Measurements from ENCODE around the gene PRKG1.

Gene PRKG1

GRCh38 chr10:51342381-51342780 lies 268.1 kb downstream of the PRKG1 start:
- TF ChIP-seq POLR2A (IDR thresholded peaks at IDR 0.05; ENCODE audit: low read depth, low read length) (no peak), POU2F2 (IDR thresholded peaks at IDR 0.05; ENCODE audit: low read depth, low read length) (no peak), TAF1 (IDR thresholded peaks at IDR 0.05; ENCODE audit: low read depth, low read length) (no peak), POLR2AphosphoS5 (IDR thresholded peaks at IDR 0.05; ENCODE audit: low read depth, low read length) (no peak), PAX5 (IDR thresholded peaks at IDR 0.05; ENCODE audit: insufficient read depth, low read length, severe bottlenecking) (no peak), SPI1 (IDR thresholded peaks at IDR 0.05; ENCODE audit: low read depth, low read length) (no peak)
- DNase-seq (ENCODE audit: insufficient read length, low spot score) (no peak), FAIRE-seq (no peak)

- FAIRE-seq, result no peak
- no peak for DNase-seq (ENCODE audit: insufficient read length, low spot score)
- TF ChIP-seq PAX5 (IDR thresholded peaks at IDR 0.05; ENCODE audit: insufficient read depth, low read length, severe bottlenecking) (no peak), POLR2AphosphoS5 (IDR thresholded peaks at IDR 0.05; ENCODE audit: low read depth, low read length) (no peak), SPI1 (IDR thresholded peaks at IDR 0.05; ENCODE audit: low read depth, low read length) (no peak), TAF1 (IDR thresholded peaks at IDR 0.05; ENCODE audit: low read depth, low read length) (no peak)
Measured at GRCh38 chr10:51343391-51343790, 269.1 kb downstream of the PRKG1 start.

- TF ChIP-seq PAX5 (IDR thresholded peaks at IDR 0.05; ENCODE audit: insufficient read depth, low read length, severe bottlenecking) (no peak), POLR2A (IDR thresholded peaks at IDR 0.05; ENCODE audit: low read depth, low read length) (no peak), POLR2AphosphoS5 (IDR thresholded peaks at IDR 0.05; ENCODE audit: low read depth, low read length) (no peak), POU2F2 (IDR thresholded peaks at IDR 0.05; ENCODE audit: low read depth, low read length) (no peak), TAF1 (IDR thresholded peaks at IDR 0.05; ENCODE audit: low read depth, low read length) (no peak), SPI1 (IDR thresholded peaks at IDR 0.05; ENCODE audit: low read depth, low read length) (no peak)
- DNase-seq (ENCODE audit: insufficient read length, low spot score) (no peak), FAIRE-seq (no peak)
Measured at GRCh38 chr10:51344371-51344770, 270.1 kb downstream of the PRKG1 start.

- TF ChIP-seq PAX5 (IDR thresholded peaks at IDR 0.05; ENCODE audit: insufficient read depth, low read length, severe bottlenecking), result no peak
- no peak for TF ChIP-seq POLR2A (IDR thresholded peaks at IDR 0.05; ENCODE audit: low read depth, low read length)
- no peak for TF ChIP-seq POLR2AphosphoS5 (IDR thresholded peaks at IDR 0.05; ENCODE audit: low read depth, low read length)
- FAIRE-seq (no peak), DNase-seq (ENCODE audit: insufficient read length, low spot score) (no peak)
Measured at GRCh38 chr10:51348622-51349021, 274.3 kb downstream of the PRKG1 start.

GRCh38 chr10:51357170-51357569 lies 282.9 kb downstream of the PRKG1 start:
- DNase-seq (ENCODE audit: insufficient read length, low spot score) (no peak), FAIRE-seq (no peak)
- TF ChIP-seq SPI1 (IDR thresholded peaks at IDR 0.05; ENCODE audit: low read depth, low read length) (no peak), TAF1 (IDR thresholded peaks at IDR 0.05; ENCODE audit: low read depth, low read length) (no peak), POU2F2 (IDR thresholded peaks at IDR 0.05; ENCODE audit: low read depth, low read length) (no peak), PAX5 (IDR thresholded peaks at IDR 0.05; ENCODE audit: insufficient read depth, low read length, severe bottlenecking) (no peak), POLR2A (IDR thresholded peaks at IDR 0.05; ENCODE audit: low read depth, low read length) (no peak), POLR2AphosphoS5 (IDR thresholded peaks at IDR 0.05; ENCODE audit: low read depth, low read length) (no peak)

GRCh38 chr10:51358227-51358626 lies 283.9 kb downstream of the PRKG1 start:
- DNase-seq (ENCODE audit: insufficient read length, low spot score) (no peak), FAIRE-seq (no peak)
- TF ChIP-seq SPI1 (IDR thresholded peaks at IDR 0.05; ENCODE audit: low read depth, low read length), result no peak
- no peak for TF ChIP-seq PAX5 (IDR thresholded peaks at IDR 0.05; ENCODE audit: insufficient read depth, low read length, severe bottlenecking)
- no peak for TF ChIP-seq POLR2A (IDR thresholded peaks at IDR 0.05; ENCODE audit: low read depth, low read length)
- TF ChIP-seq TAF1 (IDR thresholded peaks at IDR 0.05; ENCODE audit: low read depth, low read length), result no peak
- no peak for TF ChIP-seq POLR2AphosphoS5 (IDR thresholded peaks at IDR 0.05; ENCODE audit: low read depth, low read length)

GRCh38 chr10:51363415-51363814 lies 289.1 kb downstream of the PRKG1 start:
- DNase-seq (ENCODE audit: insufficient read length, low spot score), result no peak
- TF ChIP-seq TAF1 (IDR thresholded peaks at IDR 0.05; ENCODE audit: low read depth, low read length) (no peak), SPI1 (IDR thresholded peaks at IDR 0.05; ENCODE audit: low read depth, low read length) (no peak)
- no peak for FAIRE-seq

- FAIRE-seq, result no peak
- no peak for TF ChIP-seq TAF1 (IDR thresholded peaks at IDR 0.05; ENCODE audit: low read depth, low read length)
- TF ChIP-seq POLR2A (IDR thresholded peaks at IDR 0.05; ENCODE audit: low read depth, low read length), result no peak
- TF ChIP-seq PAX5 (IDR thresholded peaks at IDR 0.05; ENCODE audit: insufficient read depth, low read length, severe bottlenecking), result no peak
- DNase-seq (ENCODE audit: insufficient read length, low spot score), result no peak
Measured at GRCh38 chr10:51364674-51365073, 290.4 kb downstream of the PRKG1 start.

- no peak for DNase-seq (ENCODE audit: insufficient read length, low spot score)
- no peak for FAIRE-seq
- TF ChIP-seq SPI1 (IDR thresholded peaks at IDR 0.05; ENCODE audit: low read depth, low read length) (no peak), PAX5 (IDR thresholded peaks at IDR 0.05; ENCODE audit: insufficient read depth, low read length, severe bottlenecking) (no peak), TAF1 (IDR thresholded peaks at IDR 0.05; ENCODE audit: low read depth, low read length) (no peak), POU2F2 (IDR thresholded peaks at IDR 0.05; ENCODE audit: low read depth, low read length) (no peak), POLR2AphosphoS5 (IDR thresholded peaks at IDR 0.05; ENCODE audit: low read depth, low read length) (no peak), POLR2A (IDR thresholded peaks at IDR 0.05; ENCODE audit: low read depth, low read length) (no peak)
Measured at GRCh38 chr10:51366044-51366443, 291.8 kb downstream of the PRKG1 start.

- DNase-seq (ENCODE audit: insufficient read length, low spot score) (no peak), FAIRE-seq (no peak)
Measured at GRCh38 chr10:51367127-51367526, 292.8 kb downstream of the PRKG1 start.

GRCh38 chr10:51367694-51368093 lies 293.4 kb downstream of the PRKG1 start:
- no peak for DNase-seq (ENCODE audit: insufficient read length, low spot score)
- no peak for FAIRE-seq
- TF ChIP-seq POU2F2 (IDR thresholded peaks at IDR 0.05; ENCODE audit: low read depth, low read length), result no peak
- TF ChIP-seq POLR2AphosphoS5 (IDR thresholded peaks at IDR 0.05; ENCODE audit: low read depth, low read length), result no peak
- no peak for TF ChIP-seq POLR2A (IDR thresholded peaks at IDR 0.05; ENCODE audit: low read depth, low read length)
- TF ChIP-seq TAF1 (IDR thresholded peaks at IDR 0.05; ENCODE audit: low read depth, low read length), result no peak
- TF ChIP-seq PAX5 (IDR thresholded peaks at IDR 0.05; ENCODE audit: insufficient read depth, low read length, severe bottlenecking), result no peak
- no peak for TF ChIP-seq SPI1 (IDR thresholded peaks at IDR 0.05; ENCODE audit: low read depth, low read length)

More at GRCh38 chr10:51367127-51367526, 292.8 kb downstream of the PRKG1 start:
- TF ChIP-seq POU2F2 (IDR thresholded peaks at IDR 0.05; ENCODE audit: low read depth, low read length) (no peak), POLR2A (IDR thresholded peaks at IDR 0.05; ENCODE audit: low read depth, low read length) (no peak), TAF1 (IDR thresholded peaks at IDR 0.05; ENCODE audit: low read depth, low read length) (no peak), PAX5 (IDR thresholded peaks at IDR 0.05; ENCODE audit: insufficient read depth, low read length, severe bottlenecking) (no peak), POLR2AphosphoS5 (IDR thresholded peaks at IDR 0.05; ENCODE audit: low read depth, low read length) (no peak)

Data from GM12891 (cell line).